Neuronal stem cell (in vitro differentiated cells): ENCODE data around the gene FIZ1.

Experiments
- DNase-seq: peaks from one replicate; pipeline ENCODE4 v3.0.0-alpha.2; 2013; ENCODE audit warnings: low spot score
- H2AFZ ChIP-seq: one replicate; pipeline ENCODE4 v1.6.1; 2013; ENCODE audit warnings: mild to moderate bottlenecking, low read length, inconsistent platforms
- H2AK5ac ChIP-seq: 2 replicates; pipeline ENCODE4 v1.6.1; 2013; ENCODE audit warnings: low read depth, mild to moderate bottlenecking, inconsistent platforms, low read length, moderate library complexity, mixed read lengths
- H2BK120ac ChIP-seq: 2 replicates; pipeline ENCODE4 v1.6.1; 2013; ENCODE audit warnings: low read depth, mild to moderate bottlenecking, inconsistent platforms, low read length, moderate library complexity, mixed read lengths
- H2BK12ac ChIP-seq: one replicate; pipeline ENCODE4 v1.6.1; 2013; ENCODE audit warnings: low read length, inconsistent platforms
- H2BK15ac ChIP-seq: 2 replicates; pipeline ENCODE4 v1.6.1; 2013; ENCODE audit warnings: mild to moderate bottlenecking, low read length, inconsistent platforms, mixed read lengths
- H2BK5ac ChIP-seq: one replicate; pipeline ENCODE4 v1.6.1; 2013; ENCODE audit warnings: inconsistent platforms, mild to moderate bottlenecking, low read length, moderate library complexity
- H3K14ac ChIP-seq: one replicate; pipeline ENCODE4 v1.6.1; 2013; ENCODE audit warnings: low read length, inconsistent platforms
- H3K18ac ChIP-seq: 2 replicates; pipeline ENCODE4 v1.6.1; 2013; ENCODE audit warnings: low read length, inconsistent platforms
- H3K23ac ChIP-seq: 2 replicates; pipeline ENCODE4 v1.6.1; 2013; ENCODE audit warnings: low read depth, mild to moderate bottlenecking, mixed read lengths, low read length, inconsistent platforms; ENCODE audit not compliant: poor library complexity
- H3K27ac ChIP-seq: replicated peaks from 3 replicates; pipeline ENCODE4 v1.5.1; 2013; ENCODE audit warnings: low read length, inconsistent platforms
- H3K27me3 ChIP-seq, 3 experiments: 2 replicates each; pipeline ENCODE4 v1.6.1; 2013; ENCODE audit warnings: low read length in 3 of 3, mild to moderate bottlenecking in 2 of 3, inconsistent platforms in 1 of 3, low read depth in 1 of 3, mixed read lengths in 1 of 3, moderate library complexity in 1 of 3; ENCODE audit not compliant: control insufficient read depth in 3 of 3, insufficient read depth in 3 of 3
- H3K36me3 ChIP-seq, 2 donors: replicated peaks in 1 of 2; 2 replicates each; pipeline ENCODE4 v1.6.1; 2013; ENCODE audit warnings: low read length in 2 of 2; ENCODE audit not compliant: control insufficient read depth in 2 of 2, insufficient read depth in 2 of 2
- H3K4ac ChIP-seq: 2 replicates; pipeline ENCODE4 v1.6.1; 2013; ENCODE audit warnings: inconsistent platforms, mild to moderate bottlenecking, low read length, moderate library complexity
- H3K4me1 ChIP-seq, 2 donors: 1 replicate in 1 of 2; 2 replicates in 1 of 2; pipeline ENCODE4 v1.6.1; 2013; ENCODE audit warnings: low read length in 2 of 2, low read depth in 1 of 2; ENCODE audit not compliant: control insufficient read depth in 2 of 2, insufficient read depth in 1 of 2
- H3K4me2 ChIP-seq: one replicate; pipeline ENCODE4 v1.6.1; 2013; ENCODE audit warnings: mild to moderate bottlenecking, low read length, inconsistent platforms; ENCODE audit not compliant: insufficient read depth, poor library complexity, severe bottlenecking
- H3K4me3 ChIP-seq, 2 donors: 2 replicates each; pipeline ENCODE4 v1.5.1; 2013; ENCODE audit warnings: low read length in 2 of 2, mild to moderate bottlenecking in 2 of 2, inconsistent platforms in 1 of 2, moderate library complexity in 1 of 2
- H3K79me1 ChIP-seq: one replicate; pipeline ENCODE4 v1.6.1; 2013; ENCODE audit warnings: low read depth, mild to moderate bottlenecking, inconsistent platforms, low read length, moderate library complexity
- H3K9ac ChIP-seq: one replicate; pipeline ENCODE4 v1.6.1; 2013; ENCODE audit warnings: mild to moderate bottlenecking, low read depth, low read length, inconsistent platforms; ENCODE audit not compliant: poor library complexity
- H3K9me3 ChIP-seq, 2 donors: replicated peaks in 1 of 2; 2 replicates each; pipeline versions ENCODE3 to v1.6.1; 2013; ENCODE audit warnings: low read length in 2 of 2, mild to moderate bottlenecking in 2 of 2, inconsistent platforms in 1 of 2, low read depth in 1 of 2, mixed read lengths in 1 of 2, moderate library complexity in 1 of 2; ENCODE audit not compliant: control insufficient read depth in 2 of 2, insufficient read depth in 1 of 2
- H4K8ac ChIP-seq: one replicate; pipeline ENCODE4 v1.6.1; 2013; ENCODE audit warnings: low read depth, mild to moderate bottlenecking, inconsistent platforms, low read length, moderate library complexity
- H4K91ac ChIP-seq: one replicate; pipeline ENCODE4 v1.6.1; 2013; ENCODE audit warnings: low read length, low read depth, mild to moderate bottlenecking, inconsistent platforms; ENCODE audit not compliant: poor library complexity
- WGBS, 2 donors: extraction: QIAGEN DNeasy Blood & Tissue Kit; methylation state at CpG; one replicate each; pipeline ENCODE4 v1.1.7; 2013; ENCODE audit warnings: missing lambda C conversion rate in 2 of 2, mixed read lengths in 1 of 2; ENCODE audit not compliant: insufficient read length in 2 of 2, insufficient replicate concordance in 1 of 2; ENCODE audit errors: extremely low coverage in 2 of 2; 5-methylcytosine and 5-hydroxymethylcytosine counted together

FIZ1 gene

GRCh38 chr19:55638864-55639359 lies 39.6 kb upstream of the FIZ1 start:
- H3K4me2 ChIP-seq, result no peak overlapping the region
- H2BK12ac ChIP-seq, result no peak overlapping the region
- peaks cover 23 to 26% of the 10 kb centered on the region in 2 donors for H3K4me1 ChIP-seq
- no peak overlapping the region for H4K8ac ChIP-seq
- H3K27ac ChIP-seq, result no peak overlapping the region
- no peak overlapping the region for H3K4ac ChIP-seq
- H2BK5ac ChIP-seq, result no peak overlapping the region
- H3K9ac ChIP-seq, result no peak overlapping the region
- peaks cover 2 to 7% of the 10 kb centered on the region in 2 donors for H3K36me3 ChIP-seq
- no peaks in the 10 kb centered on the region for H3K27me3 ChIP-seq
- H3K79me1 ChIP-seq, result peaks cover 39% of the 10 kb centered on the region
- DNase-seq, result no peak
- no peak overlapping the region for H2BK15ac ChIP-seq
- no peak overlapping the region for H4K91ac ChIP-seq
- H2AK5ac ChIP-seq, result peak overlapping the region; percentile 25
- WGBS, 2 donors, result no CpG with 5 or more reads among the region's 6 CpGs
- no peak overlapping the region for H3K18ac ChIP-seq
- H2BK120ac ChIP-seq, result peak overlapping the region; percentile 28
- no peaks in the 10 kb centered on the region for H3K9me3 ChIP-seq
- H3K23ac ChIP-seq, result no peak overlapping the region
- no peak overlapping the region for H2AFZ ChIP-seq
- H3K14ac ChIP-seq, result no peak overlapping the region
- no peak overlapping the region for H3K4me3 ChIP-seq

- no peak overlapping the region for H3K18ac ChIP-seq
- no peaks in the 10 kb centered on the region for H3K27me3 ChIP-seq
These were observed 38.2 kb upstream of the FIZ1 start for GRCh38 chr19:55637534-55637933.

GRCh38 chr19:55636723-55637122 lies 37.4 kb upstream of the FIZ1 start:
- no peak overlapping the region for H3K4me2 ChIP-seq
- H2BK5ac ChIP-seq, result no peak overlapping the region
- DNase-seq, result no peak
- H2BK15ac ChIP-seq, result no peak overlapping the region
- no peak overlapping the region for H4K91ac ChIP-seq
- H3K18ac ChIP-seq, result no peak overlapping the region
- H3K23ac ChIP-seq, result peak overlapping the region; percentile 50
- no peak overlapping the region for H3K4ac ChIP-seq
- no peak overlapping the region for H2AFZ ChIP-seq
- H2AK5ac ChIP-seq, result no peak overlapping the region
- peaks cover 26% of the 10 kb centered on the region for H3K79me1 ChIP-seq
- H2BK12ac ChIP-seq, result no peak overlapping the region
- H2BK120ac ChIP-seq, result no peak overlapping the region
- WGBS, 2 donors, result no CpG with 5 or more reads among the region's 4 CpGs
- H3K9me3 ChIP-seq, result no peaks in the 10 kb centered on the region
- H3K27me3 ChIP-seq, result no peaks in the 10 kb centered on the region
- H3K27ac ChIP-seq, result no peak overlapping the region
- H3K9ac ChIP-seq, result no peak overlapping the region
- peaks cover 17 to 18% of the 10 kb centered on the region in 2 donors for H3K4me1 ChIP-seq
- H3K14ac ChIP-seq, result no peak overlapping the region
- H3K36me3 ChIP-seq, result peaks cover 0 to 7% of the 10 kb centered on the region in 2 donors
- no peak overlapping the region for H4K8ac ChIP-seq
- H3K4me3 ChIP-seq, result peak overlapping the region in 1 of 2 donors; percentile 92

More at GRCh38 chr19:55637534-55637933, 38.2 kb upstream of the FIZ1 start:
- no peaks in the 10 kb centered on the region for H3K9me3 ChIP-seq
- H3K9ac ChIP-seq, result no peak overlapping the region
- no peak overlapping the region for H4K91ac ChIP-seq
- H4K8ac ChIP-seq, result no peak overlapping the region
- no peak overlapping the region for H3K4ac ChIP-seq
- H3K36me3 ChIP-seq, result peaks cover 0 to 7% of the 10 kb centered on the region in 2 donors
- H2AFZ ChIP-seq, result no peak overlapping the region
- H3K27ac ChIP-seq, result no peak overlapping the region
- H3K4me1 ChIP-seq, result peaks cover 17 to 18% of the 10 kb centered on the region in 2 donors
- H2BK12ac ChIP-seq, result no peak overlapping the region
- no peak overlapping the region for H3K4me3 ChIP-seq
- no peak overlapping the region for H2BK15ac ChIP-seq
- H3K4me2 ChIP-seq, result no peak overlapping the region
- H3K23ac ChIP-seq, result no peak overlapping the region
- peaks cover 30% of the 10 kb centered on the region for H3K79me1 ChIP-seq
- no peak overlapping the region for H2BK120ac ChIP-seq
- DNase-seq, result no peak
- no peak overlapping the region for H2BK5ac ChIP-seq
- H2AK5ac ChIP-seq, result no peak overlapping the region
- WGBS, 2 donors, result no CpG with 5 or more reads among the region's 11 CpGs
- H3K14ac ChIP-seq, result no peak overlapping the region

GRCh38 chr19:55635856-55636440 lies 36.6 kb upstream of the FIZ1 start:
- peak overlapping the region; percentile 85 for H3K4me2 ChIP-seq
- H2BK120ac ChIP-seq, result no peak overlapping the region
- H3K9ac ChIP-seq, result no peak overlapping the region
- no peak overlapping the region for H2AK5ac ChIP-seq
- H4K91ac ChIP-seq, result no peak overlapping the region
- H3K27ac ChIP-seq, result no peak overlapping the region
- H2BK12ac ChIP-seq, result no peak overlapping the region
- H2AFZ ChIP-seq, result no peak overlapping the region
- WGBS, 2 donors, result no CpG with 5 or more reads among the region's 7 CpGs
- no peak overlapping the region for H3K23ac ChIP-seq
- H3K27me3 ChIP-seq, result no peaks in the 10 kb centered on the region
- no peak overlapping the region for H3K4ac ChIP-seq
- DNase-seq, result no peak
- H3K4me1 ChIP-seq, result peaks cover 15 to 18% of the 10 kb centered on the region in 2 donors
- no peak overlapping the region for H2BK15ac ChIP-seq
- H3K18ac ChIP-seq, result no peak overlapping the region
- no peak overlapping the region for H3K14ac ChIP-seq
- H3K79me1 ChIP-seq, result peaks cover 26% of the 10 kb centered on the region
- H4K8ac ChIP-seq, result no peak overlapping the region
- H3K9me3 ChIP-seq, result no peaks in the 10 kb centered on the region
- H3K4me3 ChIP-seq, result peak overlapping the region; percentile 88 to 92
- peaks cover 0 to 7% of the 10 kb centered on the region in 2 donors for H3K36me3 ChIP-seq
- no peak overlapping the region for H2BK5ac ChIP-seq
